Measurements from ENCODE around the gene DPT. TPM values are rescaled to one million over a fixed set of nuclear protein-coding genes. Genes with fewer than 3 reads are reported as not detected.

DPT gene
- total RNA-seq, 2 experiments from 2014 or later, result not detected

GRCh38 chr1:168683871-168684270 is 45.1 kb downstream of the DPT start:
- CTCF ChIA-PET, result interaction anchor here (1.5 kb wide), 1 partner anchor 35 kb away, joined by 3 read pairs; no protein-coding TSS in a partner anchor

GRCh38 chr1:168676861-168677260 is 52.1 kb downstream of the DPT start:
- no peak overlapping the region for H3K27ac Mint-ChIP-seq
- no peaks in the 10 kb centered on the region for H3K36me3 Mint-ChIP-seq (ENCODE audit: low read depth)
- intact Hi-C loops (cut with micrococcal nuclease), result no loop called here
- no peak overlapping the region for H3K4me3 Mint-ChIP-seq
- no peak for TF ChIP-seq CTCF (IDR thresholded peaks at IDR 0.05)
- peaks cover 8% of the 10 kb centered on the region for H3K27me3 Mint-ChIP-seq
- no peak for DNase-seq
- CTCF ChIA-PET, result no interaction called here
- peaks cover 6% of the 10 kb centered on the region for H3K9me3 Mint-ChIP-seq
- POLR2A ChIA-PET, result no interaction called here
- no peaks in the 10 kb centered on the region for H3K4me1 Mint-ChIP-seq (ENCODE audit: low read depth)
- no peak for ATAC-seq

More at GRCh38 chr1:168683871-168684270, 45.1 kb downstream of the DPT start:
- Mint-ChIP-seq H3K4me3 (no peak overlapping the region), H3K9me3 (peaks cover 8% of the 10 kb centered on the region), H3K27ac (no peak overlapping the region), H3K27me3 (peaks cover 16% of the 10 kb centered on the region), H3K36me3 (ENCODE audit: low read depth) (no peaks in the 10 kb centered on the region), H3K4me1 (ENCODE audit: low read depth) (no peaks in the 10 kb centered on the region)
- no peak for DNase-seq
- POLR2A ChIA-PET, result no interaction called here
- no peak for ATAC-seq
- TF ChIP-seq CTCF (IDR thresholded peaks at IDR 0.05), result no peak
- intact Hi-C loops (cut with micrococcal nuclease), result no loop called here

DNA sequence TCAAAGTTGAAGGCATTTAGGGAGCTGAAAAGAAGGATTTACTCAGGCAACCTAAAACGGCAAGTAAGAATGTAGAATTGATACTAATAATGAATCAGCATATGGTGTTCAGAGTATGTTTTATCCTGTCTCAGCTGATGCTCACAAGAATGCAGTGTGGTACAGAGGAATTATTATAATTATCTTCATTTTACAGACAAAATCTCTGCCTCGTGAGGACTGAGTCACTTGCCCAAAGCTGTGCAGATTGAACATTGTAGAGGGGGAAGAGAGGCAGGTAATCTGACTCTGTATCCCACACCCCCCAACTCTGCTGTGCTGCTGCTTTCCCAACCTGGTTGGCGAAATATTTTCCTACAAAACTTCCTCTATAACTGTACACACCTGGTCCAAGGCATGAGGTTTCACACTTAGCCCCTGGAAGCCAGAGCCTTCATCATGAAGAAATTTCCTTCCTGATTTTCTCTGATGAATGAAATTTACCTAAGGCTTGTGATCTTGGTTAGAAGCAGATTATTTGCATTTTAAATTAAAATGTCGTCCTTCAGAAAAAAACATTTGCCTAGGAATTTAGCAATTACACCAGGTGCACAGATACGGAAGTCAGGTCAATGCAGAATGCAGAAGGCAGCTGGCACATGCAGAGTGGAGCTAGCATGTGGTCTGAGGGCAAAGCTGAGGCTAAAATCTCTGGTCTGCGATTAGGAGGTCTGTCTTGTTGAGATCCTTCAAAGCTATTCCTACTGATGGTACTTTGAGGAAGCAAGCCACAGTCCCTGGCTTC is 52.8 kb downstream of the DPT start:
- no peak for ATAC-seq
- POLR2A ChIA-PET, result no interaction called here
- intact Hi-C loops (cut with micrococcal nuclease), result no loop called here
- no peak for DNase-seq
- no peaks in the 10 kb centered on the region for H3K4me1 Mint-ChIP-seq (ENCODE audit: low read depth)
- no peak overlapping the region for H3K4me3 Mint-ChIP-seq
- peaks cover 4% of the 10 kb centered on the region for H3K27me3 Mint-ChIP-seq
- H3K36me3 Mint-ChIP-seq (ENCODE audit: low read depth), result no peaks in the 10 kb centered on the region
- no peak overlapping the region for H3K27ac Mint-ChIP-seq
- H3K9me3 Mint-ChIP-seq, result peaks cover 2% of the 10 kb centered on the region
- CTCF ChIA-PET, result no interaction called here
- no peak for TF ChIP-seq CTCF (IDR thresholded peaks at IDR 0.05)

DNA sequence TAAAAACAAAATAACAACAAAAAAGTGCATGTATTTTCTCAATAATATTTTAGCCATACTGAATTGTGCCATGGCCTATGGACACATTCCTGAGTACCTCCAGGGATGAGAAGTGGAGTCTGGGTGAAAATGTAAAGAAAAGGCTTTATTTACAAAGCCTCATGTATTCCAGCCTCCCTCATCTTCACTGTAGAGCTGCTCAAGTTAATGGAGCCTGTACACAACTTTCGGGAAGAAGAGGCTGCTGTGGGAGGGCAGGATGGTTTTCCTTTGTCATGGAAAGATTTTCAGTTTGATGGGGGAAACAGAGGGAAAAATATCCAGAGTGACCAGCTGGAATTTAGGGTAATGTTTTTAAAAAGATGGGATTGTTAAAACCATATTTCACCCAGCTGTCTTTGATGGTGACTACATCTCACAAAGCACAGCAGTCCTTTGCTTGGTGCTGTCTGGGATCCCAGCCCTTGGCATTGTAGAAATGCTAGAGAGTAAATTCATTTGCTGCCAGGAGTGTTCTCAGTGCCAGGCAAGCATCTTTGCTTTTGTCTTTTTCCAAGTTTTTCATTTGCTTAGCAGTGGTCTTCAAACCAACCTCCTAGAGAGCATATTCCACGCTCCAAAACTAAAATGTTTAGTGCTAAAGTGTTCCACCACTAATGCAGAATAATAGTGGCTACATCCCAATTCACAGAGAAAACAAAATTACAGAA is 54.9 kb downstream of the DPT start:
- no peak for DNase-seq
- Mint-ChIP-seq H3K27ac (no peak overlapping the region), H3K9me3 (no peaks in the 10 kb centered on the region), H3K4me3 (no peak overlapping the region), H3K36me3 (ENCODE audit: low read depth) (no peaks in the 10 kb centered on the region), H3K4me1 (ENCODE audit: low read depth) (no peaks in the 10 kb centered on the region), H3K27me3 (no peaks in the 10 kb centered on the region)
- POLR2A ChIA-PET, result no interaction called here
- CTCF ChIA-PET, result interaction anchor here (0.7 to 1.0 kb wide), 2 partner anchors 71 to 470 kb away, joined by 3 read pairs; no protein-coding TSS in a partner anchor
- no peak for ATAC-seq
- TF ChIP-seq CTCF (IDR thresholded peaks at IDR 0.05), result no peak
- intact Hi-C loops (cut with micrococcal nuclease), result no loop called here

DNA sequence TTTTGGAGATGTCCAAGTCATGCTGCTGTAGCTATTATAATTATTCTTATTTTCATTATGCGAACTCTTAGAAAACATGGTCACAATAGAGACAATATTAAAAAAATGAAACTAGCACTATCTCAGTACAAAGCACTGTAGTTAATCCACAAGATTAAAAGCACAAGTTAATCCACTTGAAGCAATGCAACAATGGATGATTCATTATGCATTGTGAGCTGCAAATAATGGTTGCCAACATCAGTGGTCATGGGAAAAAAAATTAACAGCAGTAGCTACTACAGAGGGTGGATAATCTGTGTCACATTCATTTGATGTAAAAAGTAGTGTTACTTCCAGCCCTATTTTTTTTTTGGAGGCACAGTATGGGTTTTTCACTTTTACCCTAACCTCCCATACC is 56.7 kb downstream of the DPT start:
- intact Hi-C loops (cut with micrococcal nuclease), result no loop called here
- DNase-seq, result no peak
- H3K27ac Mint-ChIP-seq, result no peak overlapping the region
- H3K36me3 Mint-ChIP-seq (ENCODE audit: low read depth), result no peaks in the 10 kb centered on the region
- H3K27me3 Mint-ChIP-seq, result peaks cover 1% of the 10 kb centered on the region
- ChIA-PET POLR2A (interaction anchor here (0.5 kb wide), 1 partner anchor 401 kb away, joined by 3 read pairs; no protein-coding TSS in a partner anchor), CTCF (interaction anchor here (1.3 kb wide), 1 partner anchor 22 kb away, joined by 3 read pairs; no protein-coding TSS in a partner anchor)
- H3K9me3 Mint-ChIP-seq, result no peaks in the 10 kb centered on the region
- H3K4me1 Mint-ChIP-seq (ENCODE audit: low read depth), result no peaks in the 10 kb centered on the region
- H3K4me3 Mint-ChIP-seq, result no peak overlapping the region
- no peak for ATAC-seq
- no peak for TF ChIP-seq CTCF (IDR thresholded peaks at IDR 0.05)

Measured in activated CD8-positive, alpha-beta T cell treated with anti-CD3 and anti-CD28 coated beads for 36 hours (primary cell).